HL-60 (cell line): Measurements from ENCODE around the gene SPDYE2B.
"Not testable (repeated sequence)": the region's sequence is repeated elsewhere in the genome, so short reads cannot be mapped to it uniquely, and the experiment has no call there.

ENCODE experiments used
- REST ChIP-seq: IDR thresholded peaks from 2 replicates; pipeline ENCODE4 v1.6.1; 2012; ENCODE audit warnings: low read depth; ENCODE audit not compliant: insufficient replicate concordance
- TF ChIP-seq, protein P1 (sequence below): IDR thresholded peaks from one replicate; pipeline ENCODE4 v1.5.1; 2011; ENCODE audit warnings: low read length, control low read depth, inconsistent platforms; ENCODE audit not compliant: insufficient read depth

DNA sequence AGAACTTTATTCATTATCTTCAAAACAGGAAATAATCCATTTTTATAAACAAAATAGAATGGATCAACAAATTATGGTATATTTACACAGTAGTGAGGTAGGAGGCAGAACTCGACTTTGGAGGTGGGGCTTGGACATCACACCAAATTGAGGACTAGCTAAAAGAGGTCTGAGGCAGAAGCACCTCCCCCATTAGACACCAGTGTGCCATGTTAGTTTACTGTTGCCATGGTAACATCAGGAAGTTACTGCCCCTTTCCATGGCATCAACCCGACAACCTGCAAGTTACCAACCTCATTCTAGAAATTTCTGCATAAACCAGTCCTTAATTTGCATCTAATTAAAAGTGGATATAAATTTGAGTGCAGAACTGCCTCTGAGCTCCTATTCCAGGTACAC is 45.9 kb downstream of the SPDYE2B start:
- TF ChIP-seq, protein P1, sequence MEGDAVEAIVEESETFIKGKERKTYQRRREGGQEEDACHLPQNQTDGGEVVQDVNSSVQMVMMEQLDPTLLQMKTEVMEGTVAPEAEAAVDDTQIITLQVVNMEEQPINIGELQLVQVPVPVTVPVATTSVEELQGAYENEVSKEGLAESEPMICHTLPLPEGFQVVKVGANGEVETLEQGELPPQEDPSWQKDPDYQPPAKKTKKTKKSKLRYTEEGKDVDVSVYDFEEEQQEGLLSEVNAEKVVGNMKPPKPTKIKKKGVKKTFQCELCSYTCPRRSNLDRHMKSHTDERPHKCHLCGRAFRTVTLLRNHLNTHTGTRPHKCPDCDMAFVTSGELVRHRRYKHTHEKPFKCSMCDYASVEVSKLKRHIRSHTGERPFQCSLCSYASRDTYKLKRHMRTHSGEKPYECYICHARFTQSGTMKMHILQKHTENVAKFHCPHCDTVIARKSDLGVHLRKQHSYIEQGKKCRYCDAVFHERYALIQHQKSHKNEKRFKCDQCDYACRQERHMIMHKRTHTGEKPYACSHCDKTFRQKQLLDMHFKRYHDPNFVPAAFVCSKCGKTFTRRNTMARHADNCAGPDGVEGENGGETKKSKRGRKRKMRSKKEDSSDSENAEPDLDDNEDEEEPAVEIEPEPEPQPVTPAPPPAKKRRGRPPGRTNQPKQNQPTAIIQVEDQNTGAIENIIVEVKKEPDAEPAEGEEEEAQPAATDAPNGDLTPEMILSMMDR, result not testable (repeated sequence)
- TF ChIP-seq REST, result not testable (repeated sequence)
